K562 (cell line): Measurements from ENCODE around the gene MLKL.

Experiments used
- AFF4 ChIP-seq: sonication (generic); formaldehyde crosslinking; IDR thresholded peaks from 2 replicates; pipeline ENCODE4 v1.8.0; 2023; ENCODE audit warnings: mild to moderate bottlenecking, missing genetic modification reagents
- CBX5 ChIP-seq: IDR thresholded peaks from 2 replicates; pipeline ENCODE4 v1.6.1; 2014; ENCODE audit warnings: low read depth, borderline replicate concordance
- CHAMP1 ChIP-seq: fragments of 450-650 bp; IDR thresholded peaks from 2 replicates; pipeline ENCODE4 v1.6.1; 2016; ENCODE audit warnings: mild to moderate bottlenecking
- CREB1 ChIP-seq, 2 experiments: sonication (generic) in 1 of 2; formaldehyde crosslinking in 1 of 2; IDR thresholded peaks; 2 replicates each; pipeline versions ENCODE4 v1.6.1 to v1.8.0; 2012 to 2022; ENCODE audit warnings: inconsistent platforms in 1 of 2, mild to moderate bottlenecking in 1 of 2, missing genetic modification reagents in 1 of 2, moderate library complexity in 1 of 2
- CTCF ChIP-seq, 3 experiments: IDR thresholded peaks in 2 of 3; conservative IDR thresholded peaks in 1 of 3; 2 replicates each; pipeline ENCODE4 v1.5.1; 2011 to 2012; ENCODE audit warnings: low read length in 3 of 3, mild to moderate bottlenecking in 3 of 3, control low read depth in 2 of 3, improper control_type of control experiment in 1 of 3, inconsistent platforms in 1 of 3, low read depth in 1 of 3, mixed read lengths in 1 of 3, moderate library complexity in 1 of 3; ENCODE audit not compliant: insufficient read depth in 2 of 3
- E2F4 ChIP-seq: sonication (generic); formaldehyde crosslinking; IDR thresholded peaks from 2 replicates; pipeline ENCODE4 v1.8.0; 2022; ENCODE audit warnings: mild to moderate bottlenecking, low read depth, missing genetic modification reagents
- EZH2 ChIP-seq: IDR thresholded peaks from 2 replicates; pipeline ENCODE4 v1.6.1; 2012; ENCODE audit warnings: low read depth, mild to moderate bottlenecking, inconsistent platforms, low read length, borderline replicate concordance
- POLR2A ChIP-seq: fragments of 450-650 bp; conservative IDR thresholded peaks from 2 replicates; pipeline ENCODE4 v1.6.1; 2016
- POLR2B ChIP-seq: fragments of 450-650 bp; IDR thresholded peaks from 2 replicates; pipeline ENCODE4 v1.6.1; 2018; ENCODE audit warnings: low read depth; ENCODE audit not compliant: partially characterized antibody
- TAF1 ChIP-seq: IDR thresholded peaks from 2 replicates; pipeline ENCODE4 v1.6.1; 2011; ENCODE audit warnings: mild to moderate bottlenecking, low read length, moderate library complexity; ENCODE audit not compliant: insufficient read depth, control insufficient read depth, severe bottlenecking; ENCODE audit errors: extremely low read depth
- TEAD4 ChIP-seq, 2 experiments: sonication (generic) in 1 of 2; formaldehyde crosslinking in 1 of 2; IDR thresholded peaks; 2 replicates each; pipeline versions ENCODE4 v1.6.1 to v1.8.0; 2012 to 2022; ENCODE audit warnings: borderline replicate concordance in 1 of 2, inconsistent platforms in 1 of 2, low read length in 1 of 2, mild to moderate bottlenecking in 1 of 2, missing genetic modification reagents in 1 of 2
- TSHZ1 ChIP-seq: fragments of 250-450 bp; sonication (Bioruptor Pico); IDR thresholded peaks from 2 replicates; pipeline ENCODE4 v1.4.0; 2020; ENCODE audit warnings: mild to moderate bottlenecking, moderate library complexity
- ZNF184 ChIP-seq: sonication (generic); formaldehyde crosslinking; IDR thresholded peaks from 2 replicates; pipeline ENCODE4 v1.5.0; 2020; ENCODE audit warnings: missing genetic modification reagents

- no peak for TF ChIP-seq TAF1
- TF ChIP-seq POLR2B, result no peak
- no peak for TF ChIP-seq TSHZ1
- TF ChIP-seq POLR2A, result no peak
- TF ChIP-seq CTCF (IDR thresholded peaks at IDR 0.05 in 2 of 3, conservative IDR thresholded peaks at IDR 0.05 in 1 of 3; ENCODE audit: insufficient read depth in 2 of 3, low read depth in 1 of 3, low read length in 3 of 3), result no peak
- TF ChIP-seq AFF4 (CRISPR knock-in tag), result no peak
- no peak for TF ChIP-seq TEAD4 (IDR thresholded peaks at IDR 0.05; ENCODE audit: low read length)
- TF ChIP-seq TEAD4 (CRISPR knock-in tag; IDR thresholded peaks at IDR 0.05; ENCODE audit: borderline replicate concordance), result no peak
- no peak for TF ChIP-seq CREB1 (IDR thresholded peaks at IDR 0.05)
- TF ChIP-seq CREB1 (CRISPR knock-in tag; IDR thresholded peaks at IDR 0.05), result no peak
- TF ChIP-seq E2F4, result no peak
- TF ChIP-seq CBX5, result no peak
- TF ChIP-seq EZH2, result no peak
- no peak for TF ChIP-seq ZNF184 (CRISPR knock-in tag)
- TF ChIP-seq CHAMP1, result no peak
Observed at GRCh38 chr16:74659041-74659440, 41.6 kb downstream of the MLKL start.
